ENCODE data around the gene CHST13.

CHST13 gene, protein sequence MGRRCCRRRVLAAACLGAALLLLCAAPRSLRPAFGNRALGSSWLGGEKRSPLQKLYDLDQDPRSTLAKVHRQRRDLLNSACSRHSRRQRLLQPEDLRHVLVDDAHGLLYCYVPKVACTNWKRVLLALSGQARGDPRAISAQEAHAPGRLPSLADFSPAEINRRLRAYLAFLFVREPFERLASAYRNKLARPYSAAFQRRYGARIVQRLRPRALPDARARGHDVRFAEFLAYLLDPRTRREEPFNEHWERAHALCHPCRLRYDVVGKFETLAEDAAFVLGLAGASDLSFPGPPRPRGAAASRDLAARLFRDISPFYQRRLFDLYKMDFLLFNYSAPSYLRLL

DNA sequence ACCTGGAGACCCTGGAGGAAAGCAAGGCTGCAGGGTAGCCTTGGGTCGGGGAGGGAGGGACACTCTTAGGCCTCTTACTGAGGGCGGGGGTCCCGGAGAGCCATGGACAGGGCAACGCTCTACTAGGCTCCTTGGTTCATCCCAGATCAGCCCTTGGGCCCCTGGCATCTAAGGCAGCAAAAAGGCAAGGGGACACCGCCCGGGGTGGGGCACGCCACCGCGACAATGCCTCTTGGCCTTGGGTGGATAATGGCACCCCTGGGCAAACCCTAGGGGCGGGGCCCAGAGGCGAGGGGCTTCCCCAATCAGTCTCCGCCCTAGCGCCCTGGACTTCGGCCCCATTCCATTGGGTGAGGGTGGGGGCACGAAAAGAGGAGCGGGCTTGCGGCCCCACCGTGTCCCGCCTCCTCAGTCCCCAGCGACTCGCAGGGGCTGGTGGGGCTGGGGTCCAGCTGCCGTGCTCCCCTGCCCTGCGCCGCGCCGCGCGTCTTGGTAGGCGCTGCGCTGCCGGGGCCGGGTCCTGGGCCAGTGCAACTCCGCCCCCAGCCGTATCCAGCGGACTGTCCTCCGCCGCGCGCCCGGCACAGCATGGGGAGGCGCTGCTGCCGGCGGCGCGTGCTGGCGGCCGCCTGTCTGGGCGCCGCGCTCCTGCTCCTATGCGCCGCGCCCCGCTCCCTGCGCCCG lies at the start of gene CHST13:
Gene CHST13, plus strand, starts transcription at position 411 of the 684 bp plus-strand sequence. Its CDS starts 178 bp downstream, at position 589.
- DNase-seq (ENCODE audit: low read depth in 2 of 2) = no peak

DNA sequence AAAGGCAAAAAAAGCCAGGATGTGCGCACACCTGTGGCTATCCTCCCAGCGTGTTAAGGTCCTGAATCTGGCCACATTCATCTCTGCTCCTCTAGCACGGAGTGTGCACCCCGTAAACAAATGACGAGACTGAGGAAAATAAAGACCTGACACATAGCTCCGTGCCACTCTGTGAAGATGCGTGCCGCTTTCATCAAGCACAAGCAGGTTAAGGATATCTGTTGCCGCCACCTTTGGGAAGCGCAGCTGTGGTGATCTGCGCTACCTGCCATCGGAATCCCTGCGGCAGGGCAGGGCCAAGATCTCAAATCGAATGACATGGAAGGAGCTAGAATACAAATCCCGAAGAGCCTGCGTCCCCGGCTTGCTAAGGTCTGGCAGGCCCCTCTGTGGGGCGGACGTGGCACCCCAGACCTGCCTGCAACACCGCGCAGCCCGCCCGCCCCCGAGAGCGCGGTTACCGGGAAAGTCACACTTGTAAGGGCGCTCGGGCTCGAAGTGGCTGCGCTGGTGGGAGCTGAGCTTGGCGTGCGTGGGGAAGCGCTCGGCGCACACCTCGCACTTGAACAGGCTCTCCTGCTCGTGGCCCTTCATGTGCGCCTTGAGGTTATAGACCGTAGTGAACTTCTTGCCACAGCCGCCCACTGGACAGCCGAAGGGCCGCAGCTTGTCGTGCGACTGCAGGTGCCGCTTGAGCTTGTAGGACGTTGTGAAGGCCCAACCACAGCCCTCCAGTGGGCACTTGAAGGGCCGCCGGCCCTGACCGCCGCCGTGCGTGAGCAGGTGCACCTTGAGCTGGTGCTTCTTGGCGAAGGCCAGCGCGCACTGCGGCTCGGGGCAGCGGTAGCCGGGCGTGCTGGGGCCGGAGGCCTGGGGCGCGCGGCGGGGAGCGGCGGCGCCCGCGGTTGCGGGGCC lies 49.2 kb upstream of the CHST13 start:
- DNase-seq (ENCODE audit: low read depth in 2 of 2) = peak in 1 of 2 donors; percentile 19

DNA sequence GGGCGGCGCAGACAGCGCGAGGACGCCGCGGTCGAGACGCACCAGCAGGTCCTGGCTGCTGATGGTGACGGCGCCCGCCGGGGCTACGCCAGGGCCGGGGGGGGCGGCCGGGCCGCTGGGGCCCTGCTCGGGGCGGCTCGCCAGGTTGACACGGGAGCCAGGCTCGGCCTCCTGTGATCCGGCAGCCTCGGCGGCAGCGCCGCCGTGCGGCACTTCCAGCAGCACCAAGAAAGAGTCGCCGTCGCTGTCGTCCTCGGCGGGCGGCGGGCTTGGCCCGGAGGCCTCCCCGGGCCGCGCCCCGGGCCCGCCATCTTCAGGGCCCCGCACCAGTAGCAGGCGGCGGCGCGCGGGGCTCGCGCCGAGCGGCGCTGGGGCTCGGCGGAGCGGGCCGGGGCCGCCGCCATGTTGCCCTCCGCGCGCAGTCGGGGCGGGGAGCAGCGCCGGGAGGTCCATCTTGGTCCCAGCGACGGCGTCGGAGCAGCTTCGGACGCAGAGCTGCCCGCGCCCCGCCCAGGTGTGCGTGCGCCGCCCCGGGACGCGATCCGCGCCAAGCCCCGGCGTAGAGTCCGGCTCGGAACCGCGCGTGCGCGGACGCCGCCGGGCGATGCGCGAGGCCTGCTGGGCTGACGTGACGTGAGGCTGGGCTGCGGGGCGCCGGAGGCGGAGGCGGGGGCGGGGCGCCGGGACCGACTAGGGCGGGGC lies 48.4 kb upstream of the CHST13 start, which contains the start of gene ZXDC:
Gene ZXDC, minus strand, starts transcription at position 479 of the 702 bp plus-strand sequence. Its CDS starts 26 bp downstream, at position 453.
- peak; percentile 83 to 93 for DNase-seq (ENCODE audit: low read depth in 2 of 2)

DNA sequence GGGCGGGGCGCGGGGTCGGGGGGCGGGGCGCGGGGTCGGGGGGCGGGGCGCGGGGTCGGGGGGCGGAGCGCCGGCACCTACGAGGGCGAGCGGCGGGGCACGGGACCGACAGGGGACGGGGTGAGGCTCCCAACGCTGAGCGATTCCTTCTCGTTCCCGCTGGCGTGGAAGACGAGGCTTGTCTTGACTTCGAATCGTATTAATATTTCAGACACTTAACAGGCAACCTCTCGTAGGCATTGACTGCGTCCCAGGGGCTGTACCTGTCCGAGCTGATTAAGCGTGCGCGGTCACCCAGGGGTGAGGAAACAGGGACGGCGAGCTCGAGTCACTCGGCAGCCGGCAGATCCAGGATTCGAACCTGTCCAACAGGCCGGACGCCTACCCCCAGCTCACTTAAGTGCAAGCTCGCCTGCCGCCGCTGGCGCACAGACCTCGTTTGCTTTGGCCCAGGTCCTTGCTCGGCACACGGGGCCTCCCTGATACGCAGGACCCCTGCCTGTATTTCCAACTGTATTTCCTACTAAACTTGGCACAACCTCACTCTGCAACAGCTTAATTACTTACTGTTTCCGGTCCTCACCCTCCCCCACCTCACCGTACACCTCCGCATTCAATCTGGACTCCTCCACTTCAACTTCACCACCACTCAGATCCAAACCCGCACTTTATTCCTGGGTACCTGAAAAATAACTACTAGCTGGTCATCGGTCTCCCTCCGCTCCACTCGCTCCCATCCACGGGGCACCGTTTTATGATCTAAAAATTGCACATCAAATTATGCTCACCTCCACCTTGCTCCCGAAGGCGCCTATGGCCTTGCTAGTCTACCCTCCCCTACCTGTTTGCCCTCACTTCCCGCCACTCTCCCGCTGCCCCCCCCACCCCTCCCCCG lies 47.5 kb upstream of the CHST13 start:
- no peak for DNase-seq (ENCODE audit: low read depth in 2 of 2)

DNA sequence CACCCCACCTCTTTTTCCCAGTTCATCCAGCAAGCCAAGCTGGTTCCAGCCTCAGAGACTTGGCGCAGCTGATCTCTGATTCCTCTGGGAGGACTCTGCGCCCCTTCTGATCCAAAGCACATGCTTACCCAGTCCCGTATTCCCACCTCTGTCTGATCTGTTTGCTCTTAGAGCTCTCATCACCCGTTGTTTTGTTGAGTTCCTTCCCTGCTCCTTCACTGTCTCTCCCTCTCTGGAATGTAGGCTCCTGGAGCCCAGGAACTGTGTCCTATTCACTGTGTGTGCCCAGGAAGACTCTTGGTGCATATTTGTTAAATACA lies 46.9 kb upstream of the CHST13 start:
- no peak for DNase-seq (ENCODE audit: low read depth in 2 of 2)

DNA sequence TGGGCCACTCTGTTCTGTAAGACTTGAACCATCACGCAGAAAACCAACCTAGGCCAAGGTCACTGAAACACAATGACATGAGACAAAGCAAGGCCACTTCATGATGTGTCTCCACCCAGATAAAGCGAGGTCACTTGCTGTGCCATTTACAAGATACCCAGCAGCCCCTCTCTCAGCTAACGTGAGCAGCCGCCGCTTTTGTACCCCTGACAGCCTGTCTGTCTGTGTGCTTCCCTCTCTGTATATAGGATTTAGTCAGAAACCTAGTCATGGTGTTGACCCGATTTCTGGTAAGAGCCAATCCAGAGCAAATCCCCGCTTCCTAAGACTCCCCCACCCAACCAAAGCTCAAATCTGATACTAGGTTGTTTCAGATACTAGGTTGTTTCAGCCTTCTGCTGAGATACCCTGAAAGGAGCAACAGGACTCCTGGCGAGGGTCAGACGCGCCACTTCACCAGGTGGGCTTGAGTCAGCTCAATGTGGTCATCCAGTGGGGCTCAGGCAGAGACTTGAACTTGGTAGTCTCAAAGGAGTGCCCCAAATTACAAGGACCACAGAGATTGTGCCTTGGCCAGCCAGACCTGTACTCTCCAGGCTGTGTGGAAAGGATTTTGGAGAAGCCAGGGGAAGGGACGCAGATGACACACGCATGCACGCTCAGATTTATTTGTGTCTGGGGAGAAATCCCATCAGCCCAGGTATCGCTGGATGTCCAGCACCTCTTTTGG lies 45.2 kb upstream of the CHST13 start:
- DNase-seq (ENCODE audit: low read depth in 2 of 2) = no peak

DNA sequence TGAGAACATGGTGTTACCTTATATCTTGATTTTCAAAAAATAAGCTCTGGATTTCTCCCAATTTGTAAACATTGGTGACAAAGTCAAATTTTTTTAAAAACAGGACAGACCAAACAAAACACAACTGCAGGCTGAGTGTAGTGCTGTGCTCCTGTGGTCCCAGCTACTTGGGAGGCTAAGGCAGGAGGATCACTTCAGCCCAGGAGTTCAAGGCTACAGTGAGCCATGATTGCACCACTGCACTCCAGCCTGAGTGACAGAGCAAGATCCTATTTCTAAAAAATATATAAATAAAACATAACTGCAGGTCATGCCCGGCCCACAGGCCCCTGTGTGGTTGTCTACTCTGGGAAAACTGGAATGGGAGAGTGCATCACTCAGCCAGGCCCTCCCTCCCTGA lies 44.3 kb upstream of the CHST13 start:
- DNase-seq (ENCODE audit: low read depth in 2 of 2) = no peak

DNA sequence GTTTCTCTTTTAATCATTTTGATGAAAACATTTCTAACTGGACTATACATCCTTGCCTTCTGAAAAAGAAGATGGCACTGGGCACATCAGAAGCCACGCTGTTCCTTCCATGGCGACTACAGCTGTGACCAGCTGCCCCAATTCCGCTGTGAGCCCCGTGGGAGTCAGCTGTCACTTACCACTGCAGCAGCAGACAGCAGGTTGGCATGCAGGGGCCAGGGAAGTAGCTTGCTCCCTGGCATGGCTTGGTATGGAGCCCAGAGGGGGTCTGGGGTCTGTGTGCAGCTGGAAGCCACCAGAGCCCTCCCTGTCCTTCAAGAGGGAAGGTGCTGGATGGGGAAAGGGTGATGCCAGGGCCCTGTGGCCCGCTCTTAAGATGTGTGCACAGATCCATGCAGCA lies 43.7 kb upstream of the CHST13 start:
- DNase-seq (ENCODE audit: low read depth in 2 of 2) = no peak

DNA sequence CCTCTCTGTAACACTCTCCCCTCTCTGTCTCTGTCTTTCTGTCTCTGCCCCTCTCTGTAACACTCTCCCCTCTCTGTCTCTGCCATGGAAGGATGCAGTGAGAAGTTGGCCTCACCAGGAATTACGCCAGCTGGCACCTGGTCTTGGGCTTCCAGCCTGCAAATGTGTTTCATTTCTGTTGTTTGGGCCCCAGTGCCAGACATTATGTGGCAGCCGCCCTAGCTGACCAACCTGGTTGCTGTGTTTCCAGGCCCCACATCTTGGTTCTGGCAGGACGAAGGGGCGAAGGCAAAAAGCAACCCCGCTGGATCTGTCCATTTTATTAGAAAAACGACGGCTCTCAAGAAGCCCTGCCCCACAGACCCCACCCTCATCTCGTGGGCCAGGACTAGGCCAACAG lies 43.1 kb upstream of the CHST13 start:
- DNase-seq (ENCODE audit: low read depth in 2 of 2) = no peak

DNA sequence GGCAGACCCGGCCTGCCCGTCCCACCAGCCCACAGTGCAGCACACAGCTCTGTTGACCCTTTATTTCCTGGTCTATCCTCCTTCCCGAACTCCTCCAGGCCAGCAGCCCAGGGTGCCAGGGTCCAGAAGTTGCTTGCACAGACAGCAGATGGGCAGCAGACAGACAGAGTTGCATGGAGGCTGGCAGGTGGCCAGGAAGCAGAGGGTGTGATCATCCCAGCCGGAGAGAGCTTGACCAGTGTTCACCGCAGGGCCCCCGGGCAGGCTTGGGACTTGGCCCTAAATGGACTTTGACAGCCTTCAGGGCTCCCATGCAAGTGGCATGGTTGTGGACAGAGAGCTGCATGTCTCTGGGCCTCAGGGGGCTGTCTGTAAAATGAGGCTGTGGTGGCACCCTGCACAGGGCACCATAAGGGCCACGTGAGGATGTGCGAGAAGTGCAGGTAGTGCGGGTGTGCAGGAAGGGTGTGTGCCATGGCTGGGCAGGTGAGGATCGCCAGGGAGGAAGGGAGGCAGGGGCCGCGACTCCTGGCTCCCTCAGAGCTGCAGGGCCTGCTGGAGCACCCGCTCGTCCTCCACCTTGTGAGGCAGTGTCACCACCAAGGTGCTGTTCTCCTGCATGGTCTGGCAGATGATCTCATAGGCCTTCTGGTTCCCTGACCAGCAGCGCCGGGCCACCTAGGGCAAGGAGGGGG lies 42.0 kb upstream of the CHST13 start:
- DNase-seq (ENCODE audit: low read depth in 2 of 2) = no peak

DNA sequence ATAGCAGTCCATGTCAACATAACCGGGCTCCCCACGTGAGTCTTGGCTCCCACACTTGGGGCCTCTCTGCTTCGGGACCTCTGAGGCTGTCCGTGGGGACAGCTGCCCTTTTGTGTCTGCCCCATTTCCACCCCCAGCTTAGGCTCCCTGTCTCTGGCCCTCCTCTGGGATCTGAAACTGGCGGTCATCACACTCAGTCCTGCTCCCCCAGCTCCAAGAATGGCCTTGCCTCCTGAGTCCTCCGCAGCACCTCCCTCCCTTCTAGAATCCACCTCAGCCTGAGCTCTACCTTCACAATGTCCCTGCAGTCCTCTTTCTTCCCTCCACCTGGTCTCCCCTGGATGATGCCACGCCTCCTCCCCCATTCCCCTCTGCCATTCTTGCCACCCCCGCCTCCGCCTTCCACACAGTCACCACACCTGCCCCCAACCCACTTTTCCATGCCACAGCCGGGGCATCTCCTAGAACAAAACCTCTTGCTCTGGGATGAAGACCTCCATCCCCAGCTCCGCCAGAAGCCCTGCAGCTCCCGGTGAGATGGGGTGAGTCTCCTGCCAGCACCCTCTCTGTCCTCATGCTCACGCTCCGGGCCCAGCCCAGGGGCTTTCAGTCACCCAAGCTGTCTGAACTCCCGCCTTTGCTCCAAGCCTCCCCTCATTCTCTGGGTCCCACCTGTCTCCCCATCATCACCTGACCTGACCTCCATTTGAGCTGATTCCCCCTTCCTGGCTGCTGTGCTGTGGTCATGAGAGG lies 41.3 kb upstream of the CHST13 start:
- DNase-seq (ENCODE audit: low read depth in 2 of 2) = no peak

DNA sequence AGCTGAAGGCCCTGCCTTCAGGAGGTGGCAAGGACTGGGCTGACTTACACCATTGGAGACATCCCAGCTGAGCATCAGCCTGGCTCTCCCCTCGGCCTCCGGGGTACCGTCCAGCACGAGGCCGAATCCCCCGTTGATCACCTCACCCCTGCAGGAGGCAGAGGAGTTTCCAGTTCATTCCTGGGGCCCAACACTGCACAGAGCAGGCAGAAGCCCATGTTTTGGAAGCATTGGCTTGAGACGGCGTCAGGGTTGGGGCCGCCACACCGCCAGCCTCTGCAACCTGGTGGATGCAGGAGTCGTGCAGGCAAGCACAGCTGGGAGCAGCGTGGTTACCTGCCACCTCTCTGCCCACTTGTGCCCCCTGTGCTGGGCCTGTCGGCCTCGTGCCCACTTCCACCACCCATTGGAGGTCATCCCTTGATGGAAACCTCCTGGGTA lies 40.6 kb upstream of the CHST13 start:
- no peak for DNase-seq (ENCODE audit: low read depth in 2 of 2)

DNA sequence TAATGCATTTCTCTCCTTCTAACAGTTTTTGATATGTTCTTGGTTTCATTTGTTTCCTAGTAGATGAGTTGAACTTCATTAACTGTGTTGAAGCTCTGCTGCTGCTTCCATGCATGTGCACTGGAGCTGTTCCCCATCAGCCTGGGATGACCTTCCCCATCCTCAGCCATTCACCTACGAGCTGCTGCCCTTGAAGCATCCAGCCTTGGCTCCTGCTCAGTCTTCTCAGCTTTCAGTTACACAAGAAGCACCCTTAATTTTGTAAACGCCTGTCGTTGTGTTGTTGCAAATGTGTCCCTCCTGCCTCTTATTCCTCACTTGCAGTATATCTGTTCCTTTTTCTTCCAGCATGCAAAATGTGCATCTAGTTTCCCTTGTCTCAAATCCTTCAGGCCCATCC lies 39.8 kb upstream of the CHST13 start:
- DNase-seq (ENCODE audit: low read depth in 2 of 2) = no peak

DNA sequence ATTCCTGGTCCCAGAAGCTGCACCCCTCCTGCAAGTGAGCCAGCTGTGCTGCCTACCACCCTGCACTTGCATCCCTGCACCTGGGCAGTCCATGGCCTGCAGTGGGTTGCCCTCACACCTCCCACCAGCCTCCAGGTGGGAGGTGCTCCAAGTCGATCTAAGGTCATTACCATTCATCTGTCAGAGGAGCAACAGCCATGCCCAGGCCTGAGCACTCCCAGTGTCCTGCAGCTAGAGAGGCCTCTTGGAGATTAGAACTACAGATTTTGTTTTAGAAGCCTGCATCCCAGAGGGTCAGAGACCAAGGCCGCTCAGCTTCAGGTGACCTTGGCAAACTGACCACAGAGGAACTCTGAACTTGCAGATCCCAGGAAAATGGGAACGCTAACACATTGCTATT lies 39.3 kb upstream of the CHST13 start:
- DNase-seq (ENCODE audit: low read depth in 2 of 2) = no peak

DNA sequence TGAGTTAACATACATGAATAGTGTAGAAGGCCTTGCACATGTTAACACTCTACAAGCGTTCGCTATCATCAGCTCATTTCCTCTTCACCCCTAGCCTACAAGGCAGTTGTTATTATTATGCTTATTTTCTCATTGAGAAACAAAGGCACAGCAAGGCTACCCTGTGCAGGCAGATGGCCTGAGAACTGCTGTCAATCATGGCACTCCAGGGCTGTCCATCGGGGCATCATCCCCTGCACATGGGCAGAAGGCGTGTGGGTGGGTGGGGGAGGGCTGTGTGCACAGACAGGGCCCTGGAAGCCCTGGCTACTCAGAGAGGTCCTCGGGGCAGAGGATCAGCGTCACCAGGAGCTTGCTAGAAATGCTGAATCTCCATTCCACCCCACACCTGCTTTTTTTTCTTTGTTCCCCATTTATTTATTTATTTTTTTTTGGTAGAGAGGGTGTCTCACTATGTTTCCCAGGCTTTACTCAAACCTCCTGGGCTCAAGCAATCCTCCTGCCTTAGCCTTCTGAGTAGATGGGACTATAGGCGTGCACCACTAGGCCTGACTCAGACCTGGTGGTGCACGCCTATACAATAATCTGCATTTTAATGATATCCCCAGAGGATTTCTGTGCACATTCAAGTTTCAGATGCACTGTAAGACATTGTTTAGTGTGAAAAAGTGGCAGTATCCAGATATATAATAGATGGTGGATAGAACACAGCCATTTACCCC lies 38.6 kb upstream of the CHST13 start:
- DNase-seq (ENCODE audit: low read depth in 2 of 2) = no peak

DNA sequence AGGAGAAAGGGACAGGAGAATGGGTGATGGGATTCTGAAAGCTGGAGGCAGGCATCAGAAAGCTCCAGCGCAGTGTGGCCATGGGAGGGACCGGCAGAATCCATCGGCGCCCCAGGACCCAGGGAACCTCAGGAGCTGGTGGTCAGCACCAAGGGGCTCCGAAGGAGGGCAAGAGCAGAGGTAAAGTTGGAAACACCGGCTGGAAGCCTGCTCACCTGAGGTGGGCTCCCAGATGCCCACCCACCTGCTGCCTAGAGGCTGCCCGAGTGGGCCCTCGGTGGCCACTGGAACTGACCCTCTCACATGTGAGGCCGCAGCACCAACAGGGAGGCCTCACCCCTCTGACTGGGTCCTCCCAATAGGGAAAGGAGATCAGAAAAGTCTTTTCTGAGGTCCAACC lies 38.0 kb upstream of the CHST13 start:
- DNase-seq (ENCODE audit: low read depth in 2 of 2) = no peak

DNA sequence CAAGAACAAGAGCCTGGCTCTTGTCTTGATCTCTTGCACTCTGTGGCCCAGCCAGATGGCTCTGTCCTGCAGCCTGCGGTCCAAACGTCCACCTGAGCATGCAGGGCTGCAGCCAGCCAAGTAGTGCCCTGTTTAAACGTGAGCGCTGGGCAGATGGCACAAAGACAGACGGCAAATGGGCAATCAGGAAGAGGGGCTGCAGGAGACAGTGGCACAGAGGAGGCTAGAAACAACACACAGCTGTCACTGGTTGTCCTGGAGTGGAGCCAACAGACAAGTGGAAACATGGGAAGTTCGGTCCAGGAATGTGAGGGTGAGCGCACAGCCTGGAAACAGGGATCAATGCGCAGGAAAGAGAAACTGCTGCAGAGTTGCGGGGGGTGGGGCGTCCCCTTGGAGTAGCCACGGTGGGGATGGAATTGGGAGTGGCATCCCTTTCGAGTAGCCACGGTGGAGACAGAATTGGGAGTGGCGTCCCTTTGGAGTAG lies 37.6 kb upstream of the CHST13 start:
- no peak for DNase-seq (ENCODE audit: low read depth in 2 of 2)
